H1 (cell line): Measurements from ENCODE around the gene SLC48A1. TPM values are rescaled to one million over a fixed set of nuclear protein-coding genes. Genes with fewer than 3 reads are reported as not detected.

Experiments used
- CTCF ChIA-PET: fragments of 300-600 bp; sonication (Branson Sonifier 250); formaldehyde crosslinking; loops from one replicate; lab custom pipeline; 2021; ENCODE audit not compliant: partially characterized antibody; lab: Charles Lee
- POLR2A ChIA-PET: fragments of 300-600 bp; sonication (Branson Sonifier 250); formaldehyde crosslinking; loops from one replicate; lab custom pipeline; 2021; ENCODE audit warnings: inconsistent platforms; ENCODE audit not compliant: partially characterized antibody; lab: Charles Lee
- DNase-seq, 2 experiments: peaks; one replicate each; pipeline versions ENCODE4 v3.0.0 to v3.0.0-alpha.2; 2010 to 2022; ENCODE audit warnings: low spot score in 2 of 2, low read depth in 1 of 2, mixed read lengths in 1 of 2
- FAIRE-seq: peaks from 2 replicates; lab custom pipeline; 2011; peaks lifted over from hg19 to GRCh38; lab: Jason Lieb, UNC
- H2AFZ ChIP-seq: 2 replicates; pipeline ENCODE4 v1.8.1; 2012; ENCODE audit warnings: low read length, inconsistent platforms
- H2AK5ac ChIP-seq: 2 replicates; pipeline ENCODE4 v1.6.1; 2013; ENCODE audit warnings: low read depth, low read length
- H2BK120ac ChIP-seq: replicated peaks from 2 replicates; pipeline ENCODE3; 2013; ENCODE audit warnings: low read depth, low read length, inconsistent platforms
- H2BK12ac ChIP-seq: 2 replicates; pipeline ENCODE4 v1.6.1; 2013; ENCODE audit warnings: low read depth, low read length
- H2BK15ac ChIP-seq: 2 replicates; pipeline ENCODE4 v1.6.1; 2013; ENCODE audit warnings: low read length
- H2BK20ac ChIP-seq: 2 replicates; pipeline ENCODE4 v1.6.1; 2013; ENCODE audit warnings: low read length
- H2BK5ac ChIP-seq: 2 replicates; pipeline ENCODE4 v1.6.1; 2013; ENCODE audit warnings: low read depth, low read length
- H3K14ac ChIP-seq: 2 replicates; pipeline ENCODE4 v1.6.1; 2013; ENCODE audit warnings: inconsistent platforms; ENCODE audit not compliant: insufficient read length
- H3K18ac ChIP-seq: 2 replicates; pipeline ENCODE4 v1.6.1; 2013; ENCODE audit warnings: low read length; ENCODE audit errors: extremely low read depth
- H3K23ac ChIP-seq: 2 replicates; pipeline ENCODE4 v1.6.1; 2013; ENCODE audit warnings: inconsistent platforms; ENCODE audit not compliant: insufficient read length
- H3K23me2 ChIP-seq: 2 replicates; pipeline ENCODE4 v1.6.1; 2013; ENCODE audit warnings: low read depth, low read length
- H3K27ac ChIP-seq: 2 replicates; pipeline ENCODE4 v1.6.1; 2011; ENCODE audit warnings: low read depth, low read length, inconsistent platforms
- H3K27me3 ChIP-seq, 4 experiments: replicated peaks in 1 of 4; 1 replicate in 1 of 4; 2 replicates in 3 of 4; pipeline versions ENCODE4 v1.6.1 to v1.8.1; 2011 to 2013; ENCODE audit warnings: low read length in 3 of 4, mild to moderate bottlenecking in 3 of 4, inconsistent platforms in 2 of 4, mixed read lengths in 2 of 4, moderate library complexity in 1 of 4; ENCODE audit not compliant: control insufficient read depth in 3 of 4, insufficient read depth in 3 of 4; ENCODE audit errors: extremely low read depth in 1 of 4
- H3K36me3 ChIP-seq, 4 experiments: 2 replicates each; pipeline versions ENCODE4 v1.6.1 to v1.8.1; 2011 to 2013; ENCODE audit warnings: mild to moderate bottlenecking in 4 of 4, low read length in 3 of 4, moderate library complexity in 2 of 4, control low read depth in 1 of 4, inconsistent platforms in 1 of 4; ENCODE audit not compliant: insufficient read depth in 4 of 4, control insufficient read depth in 2 of 4
- H3K4ac ChIP-seq: replicated peaks from 2 replicates; pipeline ENCODE3; 2013; ENCODE audit warnings: low read length, low read depth, mixed read lengths, inconsistent platforms; ENCODE audit not compliant: insufficient read length
- H3K4me1 ChIP-seq, 4 experiments: replicated peaks in 1 of 4; 1 replicate in 1 of 4; 2 replicates in 3 of 4; pipeline versions ENCODE4 v1.6.1 to v1.8.1; 2011 to 2013; ENCODE audit warnings: low read length in 3 of 4, inconsistent platforms in 2 of 4, mixed read lengths in 1 of 4; ENCODE audit not compliant: insufficient read depth in 4 of 4, control insufficient read depth in 3 of 4
- H3K4me2 ChIP-seq, 2 experiments: 2 replicates each; pipeline versions ENCODE4 v1.6.1 to v1.8.1; 2011 to 2013; ENCODE audit warnings: low read depth in 2 of 2, low read length in 2 of 2, control low read depth in 1 of 2, inconsistent platforms in 1 of 2, mild to moderate bottlenecking in 1 of 2; ENCODE audit not compliant: insufficient read depth in 1 of 2
- H3K4me3 ChIP-seq, 4 experiments: fragments of 200-600, 300-600 bp in 1 of 4; sonication (generic), shearing (Covaris generic), sonication (Bioruptor Twin) in 1 of 4; 2 replicates each; pipeline versions ENCODE4 v1.5.1 to v1.8.1; 2011 to 2016; ENCODE audit warnings: low read length in 4 of 4, low read depth in 3 of 4, control low read depth in 2 of 4, inconsistent platforms in 2 of 4, mild to moderate bottlenecking in 2 of 4, mixed read lengths in 1 of 4, moderate library complexity in 1 of 4; ENCODE audit not compliant: insufficient read depth in 2 of 4; ENCODE audit errors: extremely low read depth in 1 of 4
- H3K56ac ChIP-seq: replicated peaks from 2 replicates; pipeline ENCODE3; 2013; ENCODE audit warnings: low read depth, mild to moderate bottlenecking, mixed read lengths, low read length, inconsistent platforms; ENCODE audit not compliant: insufficient read length
- H3K79me1 ChIP-seq: 2 replicates; pipeline ENCODE4 v1.6.1; 2013; ENCODE audit warnings: low read depth, low read length, control low read depth
- H3K79me2 ChIP-seq, 2 experiments: 2 replicates each; pipeline versions ENCODE4 v1.6.1 to v1.8.1; 2012 to 2013; ENCODE audit warnings: low read length in 2 of 2, mild to moderate bottlenecking in 2 of 2, inconsistent platforms in 1 of 2; ENCODE audit not compliant: insufficient read depth in 2 of 2, control insufficient read depth in 1 of 2
- H3K9ac ChIP-seq, 4 experiments: replicated peaks in 1 of 4; 1 replicate in 1 of 4; 2 replicates in 3 of 4; pipeline versions ENCODE4 v1.6.1 to v1.8.1; 2011 to 2013; ENCODE audit warnings: low read depth in 3 of 4, low read length in 3 of 4, control low read depth in 2 of 4, mild to moderate bottlenecking in 2 of 4, moderate library complexity in 2 of 4, inconsistent platforms in 1 of 4; ENCODE audit errors: extremely low read depth in 1 of 4
- H3K9me3 ChIP-seq, 2 experiments: 2 replicates each; pipeline versions ENCODE4 v1.6.1 to v1.8.1; 2012 to 2013; ENCODE audit warnings: mild to moderate bottlenecking in 2 of 2, moderate library complexity in 2 of 2, control low read depth in 1 of 2, inconsistent platforms in 1 of 2, low read depth in 1 of 2, low read length in 1 of 2, mixed read lengths in 1 of 2; ENCODE audit not compliant: insufficient read depth in 2 of 2
- H4K20me1 ChIP-seq, 2 experiments: replicated peaks in 1 of 2; 2 replicates each; pipeline versions ENCODE3 to v1.8.1; 2011 to 2013; ENCODE audit warnings: inconsistent platforms in 2 of 2, low read length in 2 of 2, mild to moderate bottlenecking in 1 of 2; ENCODE audit not compliant: insufficient read depth in 2 of 2, control insufficient read depth in 1 of 2
- H4K5ac ChIP-seq: 2 replicates; pipeline ENCODE4 v1.6.1; 2013; ENCODE audit warnings: low read length, low read depth, mixed read lengths, inconsistent platforms; ENCODE audit not compliant: insufficient read length
- H4K8ac ChIP-seq: 2 replicates; pipeline ENCODE4 v1.8.0; 2013; ENCODE audit warnings: mild to moderate bottlenecking, moderate library complexity, low read length, inconsistent platforms; ENCODE audit not compliant: insufficient read depth; ENCODE audit errors: extremely low read depth
- H4K91ac ChIP-seq: replicated peaks from 2 replicates; pipeline ENCODE3; 2013; ENCODE audit warnings: low read length, mixed read lengths, inconsistent platforms; ENCODE audit not compliant: insufficient read length
- ATF3 ChIP-seq: IDR thresholded peaks from 2 replicates; pipeline ENCODE4 v1.6.1; 2011; ENCODE audit warnings: low read depth, mild to moderate bottlenecking, low read length; ENCODE audit not compliant: insufficient read depth
- CHD2 ChIP-seq: IDR thresholded peaks from 2 replicates; pipeline ENCODE4 v1.6.1; 2012; ENCODE audit warnings: low read length, improper control_type of control experiment
- CREB1 ChIP-seq: IDR thresholded peaks from 2 replicates; pipeline ENCODE4 v1.6.1; 2012; ENCODE audit warnings: inconsistent platforms
- CTCF ChIP-seq, 3 experiments: IDR thresholded peaks; 1 replicate in 2 of 3; 2 replicates in 1 of 3; pipeline versions ENCODE4 v1.5.1 to v1.6.1; 2011; ENCODE audit warnings: low read length in 3 of 3, mild to moderate bottlenecking in 3 of 3, inconsistent platforms in 2 of 3, low read depth in 1 of 3, moderate library complexity in 1 of 3; ENCODE audit not compliant: insufficient read depth in 1 of 3; ENCODE audit errors: control extremely low read depth in 1 of 3
- JUND ChIP-seq: IDR thresholded peaks from 2 replicates; pipeline ENCODE4 v1.6.1; 2011; ENCODE audit warnings: mild to moderate bottlenecking, improper control_type of control experiment, low read length
- PHF8 ChIP-seq: fragments of 200-600 bp; sonication (generic); conservative IDR thresholded peaks from 2 replicates; pipeline ENCODE4 v1.7.1; 2012; ENCODE audit warnings: low read depth, mild to moderate bottlenecking, inconsistent platforms, low read length, moderate library complexity
- POLR2AphosphoS5 ChIP-seq: IDR thresholded peaks from 2 replicates; pipeline ENCODE4 v1.6.1; 2011; ENCODE audit warnings: low read depth, low read length
- RNF2 ChIP-seq: fragments of 200-900, 300-1000 bp; sonication (generic); IDR thresholded peaks from 2 replicates; pipeline ENCODE4 v1.7.1; 2016; ENCODE audit warnings: borderline replicate concordance, low read depth, mild to moderate bottlenecking, antibody characterized with exemption, low read length; ENCODE audit not compliant: poor library complexity, severe bottlenecking; ENCODE audit errors: missing control alignments
- SIN3A ChIP-seq, 2 experiments: IDR thresholded peaks in 1 of 2; conservative IDR thresholded peaks in 1 of 2; 2 replicates each; pipeline ENCODE4 v1.6.1; 2011 to 2012; ENCODE audit warnings: low read length in 2 of 2, improper control_type of control experiment in 1 of 2, low read depth in 1 of 2, mild to moderate bottlenecking in 1 of 2
- SP4 ChIP-seq: IDR thresholded peaks from 2 replicates; pipeline ENCODE4 v1.6.1; 2012; ENCODE audit warnings: low read length, inconsistent platforms
- TBP ChIP-seq: IDR thresholded peaks from 2 replicates; pipeline ENCODE4 v1.6.1; 2011; ENCODE audit warnings: low read depth, low read length, improper control_type of control experiment
- WGBS, 2 experiments: shearing (Covaris generic) in 1 of 2; methylation state at CpG; one replicate each; pipeline versions ENCODE4 v1.1.6 to v1.1.7; 2013 to 2015; ENCODE audit warnings: low lambda C conversion rate in 2 of 2, mixed read lengths in 2 of 2, inconsistent platforms in 1 of 2, low coverage in 1 of 2, missing lambda C conversion rate in 1 of 2; ENCODE audit not compliant: insufficient replicate concordance in 2 of 2, insufficient coverage in 1 of 2, insufficient read length in 1 of 2; ENCODE audit errors: extremely low coverage in 1 of 2, missing lambda C conversion rate in 1 of 2; 5-methylcytosine and 5-hydroxymethylcytosine counted together
- polyA plus RNA-seq, 7 experiments: library from polyadenylated mRNA; depleted of rRNA in 3 of 7; stranded (reverse) in 5 of 7; unstranded in 2 of 7; fragments of >200 nt in 5 of 7; fragments of 200-250 nt in 2 of 7; gene quantifications; 1 replicate in 5 of 7; 2 replicates in 1 of 7; 4 replicates in 1 of 7; pipeline versions ENCODE4 v1.2.1 to v1.2.3, GENCODE V29; 2011 to 2013; ENCODE audit warnings: missing spikeins in 2 of 7, mixed read lengths in 2 of 7
- total RNA-seq: library from RNA; stranded (reverse); fragmentation: NEBNext Ultra II Directional; extraction: Animal tissue kit (Norgen Biotek cat#: 25700); gene quantifications from 2 replicates; pipeline ENCODE4 v1.2.1, GENCODE V29; 2021

Gene SLC48A1
- total and polyA plus RNA-seq, 2 of the 8 experiments (the other 6 are each of a cell fraction or from before 2014, with no cell fraction given), result 9.5 to 14.1 TPM

GRCh38 chr12:47725893-47726292 lies 47.1 kb upstream of the SLC48A1 start:
- Histone ChIP-seq H3K23ac (no peak overlapping the region), H3K4me3 (no peak overlapping the region), H4K20me1 (no peaks in the 10 kb centered on the region), H3K27me3 (no peaks in the 10 kb centered on the region), H3K27ac (no peak overlapping the region), H3K4me1 (no peaks in the 10 kb centered on the region), H2AFZ (no peak overlapping the region), H3K56ac (no peak overlapping the region), H2BK5ac (no peak overlapping the region), H3K4me2 (no peak overlapping the region), H3K14ac (no peak overlapping the region), H2BK20ac (no peak overlapping the region), H3K79me2 (no peaks in the 10 kb centered on the region), H3K4ac (no peak overlapping the region), H2BK15ac (no peak overlapping the region), H2BK120ac (no peak overlapping the region), H3K9ac (no peak overlapping the region), H4K91ac (no peak overlapping the region), H3K36me3 (no peaks in the 10 kb centered on the region), H2AK5ac (no peak overlapping the region), H3K18ac (no peak overlapping the region), H4K8ac (no peak overlapping the region), H4K5ac (no peak overlapping the region), H3K79me1 (no peaks in the 10 kb centered on the region), H3K23me2 (no peaks in the 10 kb centered on the region), H3K9me3 (no peaks in the 10 kb centered on the region), H2BK12ac (no peak overlapping the region)
- WGBS, 2 experiments, result 85% methylated on average over 5 of the region's 5 CpGs; no CpG with 5 or more reads in 1 of the 2 experiments
- FAIRE-seq, result no peak
- no peak for DNase-seq
- POLR2A ChIA-PET, result interaction anchor here (1.1 to 2.6 kb wide), 3 partner anchors 10 to 28 kb away, joined by 3 to 10 read pairs (median 3); no protein-coding TSS in a partner anchor
- CTCF ChIA-PET, result interaction anchor here (1.3 to 64.6 kb wide), 8 partner anchors 11 to 113 kb away, joined by 3 to 2442 read pairs (median 10); partner anchors contain the start of genes RAPGEF3 and SLC48A1
- no peak for TF ChIP-seq SP4
- TF ChIP-seq TBP, result no peak
- TF ChIP-seq ATF3, result no peak
- TF ChIP-seq CTCF (IDR thresholded peaks at IDR 0.05; ENCODE audit: control extremely low read depth in 1 of 3, insufficient read depth in 1 of 3, low read depth in 1 of 3, low read length in 3 of 3), result no peak
- no peak for TF ChIP-seq POLR2AphosphoS5
- no peak for TF ChIP-seq RNF2
- no peak for TF ChIP-seq PHF8
- TF ChIP-seq JUND, result no peak
- no peak for TF ChIP-seq CREB1
- TF ChIP-seq CHD2, result no peak
- TF ChIP-seq SIN3A (conservative IDR thresholded peaks at IDR 0.05 in 1 of 2, IDR thresholded peaks at IDR 0.05 in 1 of 2; ENCODE audit: low read depth in 1 of 2, low read length in 2 of 2), result no peak
